Germinal center (tissue), 1 donor: ENCODE measurements around the gene WDR86.

ENCODE experiments used
- DNase-seq: peaks from one replicate; pipeline ENCODE4 v3.0.0; 2012; ENCODE audit warnings: mixed read lengths, low spot score

The WDR86 gene

DNA sequence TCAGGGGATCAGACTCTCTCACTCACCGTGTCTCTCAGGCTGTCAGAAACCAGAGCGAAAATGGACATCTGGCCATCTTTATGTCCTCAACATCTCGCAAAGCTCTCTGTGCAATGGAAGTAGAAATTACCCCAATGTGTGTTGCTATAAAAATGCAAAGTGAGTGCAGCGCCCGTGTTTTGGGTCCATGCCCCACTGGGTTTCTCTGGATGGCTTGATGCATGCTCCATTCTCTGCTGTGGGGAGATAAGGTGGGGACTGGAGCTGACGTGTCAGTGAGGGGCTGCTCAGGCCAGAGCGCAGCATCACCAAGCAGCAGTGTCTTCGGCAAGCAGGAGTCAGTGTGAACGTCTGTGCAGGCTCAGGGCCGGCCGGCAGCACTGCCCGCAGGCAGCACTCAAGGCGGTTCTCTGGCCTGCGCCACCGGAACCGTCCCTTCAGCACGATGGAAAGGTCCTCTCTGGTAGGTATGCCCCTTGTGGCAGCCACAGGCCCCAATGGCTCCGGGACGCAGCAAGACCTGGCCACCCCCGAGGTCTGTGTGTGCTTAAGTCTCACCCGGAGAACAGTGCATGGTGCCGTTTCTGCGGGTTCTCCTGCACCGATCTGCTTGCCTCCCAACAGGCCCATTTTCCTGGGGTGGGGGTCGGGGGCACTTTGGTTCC lies 30.2 kb downstream of the WDR86 start:
- no peak for DNase-seq

DNA sequence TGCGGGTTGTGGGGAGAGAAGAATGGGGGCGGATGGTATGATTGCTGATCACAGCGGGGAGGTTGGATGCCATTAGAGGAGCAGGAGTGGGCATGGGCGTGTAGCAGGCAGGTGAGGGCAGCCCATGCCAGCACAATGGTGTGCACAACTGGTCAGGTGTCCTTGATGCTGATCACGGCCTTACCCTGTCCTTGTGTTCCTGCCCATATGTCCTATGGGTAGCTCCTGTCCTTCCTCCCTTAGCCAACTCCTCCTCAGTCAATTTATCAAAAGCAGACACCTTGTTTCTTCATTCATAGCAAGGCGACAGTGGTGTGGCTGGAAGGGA lies 30.7 kb downstream of the WDR86 start:
- DNase-seq = no peak

DNA sequence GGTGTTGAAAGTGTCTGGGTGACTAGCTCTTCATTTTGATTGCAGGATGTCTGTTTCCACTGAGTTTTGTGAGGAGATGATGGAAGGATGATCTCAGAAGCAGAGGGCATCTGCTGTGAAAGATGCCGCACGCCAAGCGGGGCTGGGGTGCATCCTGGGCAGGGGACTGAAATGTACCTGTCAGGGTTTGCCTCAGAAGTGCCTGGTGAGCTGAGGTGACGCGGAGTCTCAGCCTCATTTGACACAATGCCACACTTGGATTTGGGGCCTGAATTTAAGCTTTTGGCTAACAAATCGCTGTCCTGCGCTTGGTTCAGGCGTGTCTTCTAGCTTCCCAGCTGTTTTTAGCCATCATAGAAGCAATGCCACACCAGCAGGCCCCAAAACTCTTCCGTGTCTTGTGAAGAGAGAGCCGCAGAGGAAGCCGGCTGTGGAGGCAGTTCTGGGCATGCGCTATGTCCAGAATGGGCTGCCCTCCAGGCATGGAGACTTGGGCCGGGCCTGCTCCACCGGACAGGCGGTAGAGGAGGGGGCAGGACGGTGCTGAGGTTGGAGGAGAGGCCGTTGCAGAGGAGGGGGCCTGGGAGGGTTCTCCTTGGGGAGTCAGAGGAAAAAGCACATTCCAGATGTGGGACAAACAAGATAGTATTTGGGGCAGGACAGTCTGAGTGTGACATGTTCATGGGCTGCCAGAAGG lies 31.2 kb downstream of the WDR86 start:
- DNase-seq = no peak

DNA sequence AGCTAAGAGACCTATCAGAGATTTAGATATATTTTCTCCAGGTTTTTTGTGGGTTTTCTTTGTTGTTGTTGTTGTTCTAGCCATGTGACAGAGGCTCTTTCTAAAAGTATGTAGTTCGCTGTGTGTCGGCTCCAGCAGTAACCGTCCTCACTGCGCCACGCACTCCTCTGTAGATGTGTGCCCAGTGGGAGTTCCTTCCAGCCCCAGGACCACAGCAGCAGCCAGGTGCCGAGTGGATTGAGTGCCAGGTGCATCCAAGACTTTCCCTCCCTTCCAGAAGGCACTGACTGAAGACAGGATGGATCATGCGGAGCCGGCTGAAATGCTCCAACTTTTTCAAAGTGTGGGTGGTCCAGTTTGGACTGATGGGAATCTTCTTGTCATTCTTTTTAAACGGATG lies 31.8 kb downstream of the WDR86 start:
- no peak for DNase-seq

DNA sequence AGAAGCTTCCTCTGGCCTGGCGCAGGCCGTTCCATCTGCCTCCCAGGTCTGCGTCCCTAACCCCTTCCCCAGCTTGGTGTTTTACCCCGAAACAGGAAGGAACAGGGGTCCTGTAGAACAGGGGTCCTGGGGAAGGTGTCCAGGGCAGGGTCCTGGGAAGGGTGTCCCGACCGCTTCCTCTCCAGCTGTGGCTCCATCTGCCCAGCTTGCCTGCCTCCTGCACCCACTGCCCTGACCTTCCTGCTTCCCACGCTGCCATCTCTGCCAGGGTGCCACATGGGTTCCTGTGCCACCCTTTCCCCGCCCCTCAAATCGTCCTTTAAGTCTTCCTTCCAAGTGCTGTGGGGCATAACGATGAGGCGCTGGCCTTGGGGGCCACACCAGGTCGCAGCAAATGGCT lies 32.4 kb downstream of the WDR86 start:
- DNase-seq = no peak

DNA sequence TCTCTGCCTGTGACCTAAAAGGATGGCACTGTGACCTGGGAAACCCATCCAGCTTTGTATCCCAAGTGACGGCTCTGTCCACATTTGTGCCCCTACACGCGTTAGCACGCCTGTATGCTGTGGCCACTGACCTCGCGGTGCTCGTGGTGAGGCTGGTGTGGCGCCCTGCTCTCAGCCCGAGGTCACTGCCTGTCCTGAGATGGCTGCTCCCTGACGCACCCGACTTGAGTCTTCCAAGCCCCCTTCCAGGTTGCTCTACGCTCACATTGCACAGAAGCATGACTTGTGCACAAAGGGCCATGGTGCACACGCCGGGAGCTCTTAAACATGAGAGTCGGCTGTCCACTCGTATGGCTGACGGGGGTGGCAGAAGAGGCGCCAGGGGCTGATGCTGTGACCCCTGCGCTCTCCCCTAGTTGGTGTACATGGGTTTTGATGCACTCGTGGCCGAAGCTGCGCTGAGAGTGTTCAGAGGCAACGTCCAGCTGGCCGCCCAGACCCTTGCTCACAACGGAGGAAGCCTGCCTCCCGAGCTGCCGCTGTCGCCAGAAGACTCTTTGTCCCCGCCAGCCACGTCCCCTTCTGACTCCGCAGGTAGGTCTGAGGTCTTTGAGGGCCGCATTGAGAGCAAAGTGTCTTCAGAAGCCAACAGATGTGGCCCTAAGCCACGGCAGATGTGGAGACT lies 33.5 kb downstream of the WDR86 start:
- no peak for DNase-seq

DNA sequence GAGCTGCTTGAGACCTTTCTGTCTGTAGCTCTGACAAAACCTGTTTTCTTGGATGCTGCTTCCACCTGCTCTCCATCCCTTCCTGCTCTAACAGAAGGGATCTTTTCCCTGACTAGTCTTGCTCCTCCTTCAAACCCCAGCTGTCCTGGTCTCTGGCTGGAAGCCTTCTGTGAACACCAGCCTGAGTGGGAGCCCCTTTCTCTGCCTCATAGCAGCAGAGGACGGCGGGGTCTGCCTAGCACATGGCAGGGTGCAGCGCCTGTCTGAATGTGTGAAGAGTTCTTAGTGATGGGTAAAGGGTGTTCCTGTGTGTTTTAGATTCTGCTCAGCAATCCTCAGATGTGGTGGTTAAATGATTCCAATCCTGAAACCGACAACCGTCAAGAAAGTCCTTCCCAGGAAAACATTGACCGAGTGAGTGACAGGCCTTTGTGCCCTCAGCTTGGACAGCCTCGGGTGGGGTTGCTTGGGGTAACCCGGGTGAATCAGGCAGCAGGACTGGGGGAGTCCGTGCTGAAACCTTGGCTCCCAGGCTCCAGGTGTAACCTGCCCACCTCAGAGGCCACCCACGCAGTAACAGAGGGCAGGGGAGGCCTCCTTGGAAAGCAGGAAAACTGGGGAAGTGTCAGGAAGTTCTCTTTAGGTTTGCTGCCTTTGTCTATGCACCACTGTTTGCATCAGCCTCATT lies 34.2 kb downstream of the WDR86 start:
- DNase-seq = no peak

DNA sequence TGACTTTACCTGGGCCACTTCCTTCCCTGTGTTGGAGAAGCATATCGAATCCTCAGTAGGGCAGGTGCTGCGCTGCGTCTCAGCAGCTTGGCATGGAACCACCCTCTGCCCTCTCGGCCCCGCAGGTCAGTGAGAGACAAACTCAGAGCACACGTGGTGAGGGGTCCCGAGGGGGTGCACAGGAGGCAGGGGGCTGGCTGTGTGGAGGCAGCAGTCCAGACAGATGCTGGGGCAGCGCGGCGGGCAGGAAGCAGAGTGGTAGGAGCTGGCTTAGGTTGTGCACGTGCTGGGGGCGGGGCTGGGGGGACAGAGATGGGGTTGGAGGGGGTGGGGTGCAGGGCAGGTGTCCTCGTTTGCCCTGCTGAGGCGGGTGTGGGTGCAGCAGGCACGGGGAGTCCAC lies 35.1 kb downstream of the WDR86 start:
- no peak for DNase-seq

DNA sequence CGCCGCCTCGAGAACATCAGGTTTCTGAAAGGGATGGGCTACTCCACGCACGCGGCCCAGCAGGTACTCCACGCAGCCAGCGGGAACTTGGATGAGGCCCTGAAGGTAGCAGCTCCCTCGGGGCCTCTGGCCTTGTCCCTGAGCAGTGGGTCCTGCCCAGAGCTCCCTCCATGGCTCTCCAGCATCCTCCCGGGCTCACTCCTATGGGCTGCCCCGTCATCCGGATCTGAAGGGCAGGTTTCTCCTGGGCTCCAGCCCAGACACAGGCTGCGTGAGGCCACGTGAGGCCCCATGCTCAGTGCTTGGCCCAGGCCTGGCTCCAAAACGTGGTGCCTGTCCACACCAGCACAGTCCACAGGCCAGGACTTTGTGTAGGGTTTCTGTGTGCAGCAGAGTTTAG lies 35.7 kb downstream of the WDR86 start:
- DNase-seq = no peak

DNA sequence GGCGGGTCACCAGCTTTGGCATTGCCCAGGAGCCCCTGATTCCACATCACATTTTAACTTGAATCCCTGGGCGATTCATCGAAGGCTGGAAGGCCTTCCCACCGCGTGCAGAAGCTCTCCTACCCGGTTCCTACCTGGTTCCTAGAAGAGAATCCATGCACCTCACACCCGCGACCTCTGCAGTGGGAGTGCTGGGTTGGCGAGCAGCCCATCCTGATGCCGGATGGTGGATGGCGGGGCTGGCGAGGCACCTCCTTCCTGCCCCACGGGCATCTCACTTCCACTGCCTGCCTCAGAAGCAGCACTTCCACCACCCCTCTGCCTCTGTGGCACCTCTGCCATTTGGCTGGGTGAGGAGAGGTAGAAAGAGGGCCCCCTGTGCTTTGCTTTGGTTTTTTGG lies 36.2 kb downstream of the WDR86 start:
- DNase-seq = no peak

DNA sequence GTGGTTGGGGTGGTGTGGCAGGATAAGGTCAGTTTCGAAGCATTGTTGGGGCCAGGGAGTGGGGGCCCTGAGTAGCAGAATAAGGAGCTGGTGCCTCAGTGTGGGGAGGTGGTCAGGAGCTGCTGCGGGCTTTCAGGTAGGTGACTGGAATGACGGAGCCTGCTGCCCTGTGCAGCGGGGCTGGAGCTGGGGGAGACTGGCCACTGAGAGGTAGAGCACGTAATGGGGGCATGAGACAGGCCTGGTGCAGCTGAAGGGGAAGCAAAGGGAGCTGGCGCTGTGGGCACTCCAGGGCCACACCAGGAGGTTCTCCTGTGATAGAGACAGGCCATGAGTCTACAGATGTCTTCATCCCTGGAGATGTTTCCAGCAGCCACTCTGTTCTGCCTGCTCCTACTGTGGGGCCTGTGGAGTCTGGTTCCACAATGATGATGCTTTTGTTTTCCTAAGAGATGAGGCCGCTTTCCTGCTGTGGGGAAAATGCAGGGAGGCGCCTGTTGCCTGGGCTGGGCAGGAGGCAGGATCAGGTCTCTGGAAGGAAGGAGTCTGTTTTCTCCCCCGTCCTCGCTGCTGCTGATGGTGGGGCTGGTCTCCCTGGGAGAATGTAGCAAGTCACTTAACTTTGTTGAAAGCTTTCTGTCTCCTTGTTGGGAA lies 37.1 kb downstream of the WDR86 start:
- no peak for DNase-seq

DNA sequence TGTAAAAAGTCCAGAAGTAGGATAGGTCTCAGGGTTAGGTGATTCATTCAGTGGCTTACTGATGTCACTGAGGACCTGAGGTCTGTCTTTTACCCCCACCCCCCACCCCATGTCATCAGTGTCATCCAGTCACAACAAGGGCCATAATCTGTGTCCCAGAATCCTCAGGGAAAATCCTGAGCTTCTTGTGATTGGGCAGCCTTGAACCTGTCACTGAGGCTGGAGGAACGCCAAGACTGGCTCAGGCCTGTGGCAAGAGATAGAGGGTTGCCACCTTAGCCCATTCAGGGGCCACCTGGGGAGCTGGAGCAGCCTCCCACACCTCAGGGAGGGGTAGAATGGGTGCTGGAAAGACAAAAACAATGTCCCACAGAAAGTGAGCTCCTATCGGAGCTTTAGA lies 38.6 kb downstream of the WDR86 start:
- DNase-seq = no peak

DNA sequence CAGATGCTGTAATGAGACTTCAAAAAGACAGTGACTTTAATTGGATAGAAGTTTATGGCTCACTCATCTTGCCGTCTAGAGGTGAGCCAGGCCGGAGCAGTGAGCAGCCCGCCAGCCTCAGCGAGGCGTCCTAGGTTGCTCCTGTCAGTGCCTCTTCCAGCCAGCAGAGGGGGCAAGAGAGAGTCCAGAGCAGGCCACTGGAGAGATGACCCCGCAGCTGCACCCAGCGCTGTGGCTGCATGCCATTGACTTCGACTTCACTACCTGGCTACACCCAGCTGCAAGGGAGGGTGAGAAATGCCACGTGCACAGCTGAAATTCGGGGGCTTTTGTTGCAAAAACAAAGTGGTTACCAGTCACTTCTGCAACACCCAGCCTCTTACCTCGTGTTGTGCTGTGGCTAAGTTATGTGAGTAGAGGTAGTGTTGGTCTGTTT lies 41.7 kb downstream of the WDR86 start:
- peak; percentile 78 for DNase-seq

DNA sequence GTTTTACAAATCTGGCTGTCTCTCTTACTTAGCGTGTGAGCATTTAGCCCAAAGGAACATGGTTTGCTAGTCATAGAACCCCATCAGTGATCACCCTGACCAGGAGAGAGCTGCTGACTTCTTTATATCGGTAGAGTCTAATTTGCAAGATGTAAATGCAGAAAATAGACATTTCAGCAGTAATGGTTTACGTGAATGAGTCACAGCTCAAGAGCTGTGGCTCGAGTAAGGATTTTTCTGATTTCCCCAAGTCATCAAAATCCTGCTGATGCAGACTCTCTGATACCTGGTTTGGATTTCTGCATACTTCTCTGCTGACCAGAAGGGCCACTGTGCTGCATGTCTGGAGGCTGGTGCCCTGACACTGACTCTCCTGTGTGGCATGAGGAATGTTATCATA lies 42.6 kb downstream of the WDR86 start:
- no peak for DNase-seq

DNA sequence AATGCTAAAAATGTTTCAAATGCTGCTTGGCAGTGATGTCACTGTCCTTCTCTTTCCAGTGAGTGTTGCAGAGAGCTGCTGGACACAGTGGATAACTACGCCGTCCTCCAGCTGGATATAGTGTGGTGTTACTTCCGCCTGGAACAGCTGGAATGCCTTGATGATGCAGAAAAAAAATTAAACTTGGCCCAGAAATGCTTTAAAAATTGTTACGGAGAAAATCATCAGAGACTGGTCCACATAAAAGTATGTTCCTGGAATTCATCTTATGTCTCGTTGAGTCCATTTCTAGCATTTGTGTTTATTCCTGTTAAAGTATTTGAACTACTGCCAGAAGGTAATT lies 43.0 kb downstream of the WDR86 start:
- no peak for DNase-seq

DNA sequence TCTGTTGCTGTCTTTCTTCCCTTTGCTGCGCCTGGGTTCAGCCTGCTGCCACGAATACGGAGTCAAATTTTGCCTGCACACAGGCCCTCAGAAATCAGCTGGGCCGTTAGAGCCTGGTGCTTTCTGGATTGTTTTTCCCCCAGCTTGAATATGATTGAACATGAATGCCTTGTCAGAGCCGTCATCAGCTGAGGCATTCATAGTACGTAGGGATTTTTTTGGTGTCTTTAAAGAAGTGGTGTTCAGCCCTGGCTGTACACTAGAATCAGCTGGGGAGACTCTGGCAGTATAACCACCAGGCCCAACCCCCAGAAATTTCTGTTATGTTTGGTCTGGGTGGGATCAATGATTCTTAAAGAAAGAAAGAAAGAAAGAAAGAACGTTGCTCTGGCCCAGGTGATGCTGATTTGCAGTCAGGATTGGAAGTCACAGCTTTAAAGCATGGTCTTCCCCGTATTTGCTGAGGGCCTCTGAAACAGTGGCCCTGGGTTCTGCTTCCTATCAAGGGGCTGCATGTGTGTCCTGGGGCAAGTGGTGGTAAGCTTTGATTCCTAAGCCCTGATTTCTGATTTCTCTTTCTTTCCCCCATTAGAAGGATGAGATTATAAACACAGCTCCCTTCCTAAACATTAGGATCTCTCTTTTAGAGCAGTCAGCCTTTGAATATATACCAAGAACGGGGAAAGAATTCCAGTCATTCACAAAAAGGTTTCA lies 43.5 kb downstream of the WDR86 start:
- no peak for DNase-seq

DNA sequence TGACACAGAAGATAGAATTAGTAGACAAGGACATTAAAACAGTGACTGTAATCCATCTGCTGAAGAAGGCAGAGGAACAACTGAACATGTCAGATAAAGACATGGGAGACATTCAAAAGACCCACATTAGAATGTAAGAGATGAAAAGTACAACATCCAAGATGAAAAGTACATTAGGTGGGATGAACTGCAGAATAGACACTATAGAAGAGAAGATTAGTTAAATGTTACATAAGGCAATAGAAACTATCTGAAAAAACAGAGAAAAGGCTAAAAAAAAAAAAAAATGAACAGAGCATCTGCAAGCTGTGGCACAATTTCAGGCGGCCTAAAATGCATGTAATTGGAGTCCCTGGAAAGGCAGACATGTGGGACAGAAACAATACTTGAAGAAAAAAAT lies 46.7 kb downstream of the WDR86 start:
- no peak for DNase-seq

DNA sequence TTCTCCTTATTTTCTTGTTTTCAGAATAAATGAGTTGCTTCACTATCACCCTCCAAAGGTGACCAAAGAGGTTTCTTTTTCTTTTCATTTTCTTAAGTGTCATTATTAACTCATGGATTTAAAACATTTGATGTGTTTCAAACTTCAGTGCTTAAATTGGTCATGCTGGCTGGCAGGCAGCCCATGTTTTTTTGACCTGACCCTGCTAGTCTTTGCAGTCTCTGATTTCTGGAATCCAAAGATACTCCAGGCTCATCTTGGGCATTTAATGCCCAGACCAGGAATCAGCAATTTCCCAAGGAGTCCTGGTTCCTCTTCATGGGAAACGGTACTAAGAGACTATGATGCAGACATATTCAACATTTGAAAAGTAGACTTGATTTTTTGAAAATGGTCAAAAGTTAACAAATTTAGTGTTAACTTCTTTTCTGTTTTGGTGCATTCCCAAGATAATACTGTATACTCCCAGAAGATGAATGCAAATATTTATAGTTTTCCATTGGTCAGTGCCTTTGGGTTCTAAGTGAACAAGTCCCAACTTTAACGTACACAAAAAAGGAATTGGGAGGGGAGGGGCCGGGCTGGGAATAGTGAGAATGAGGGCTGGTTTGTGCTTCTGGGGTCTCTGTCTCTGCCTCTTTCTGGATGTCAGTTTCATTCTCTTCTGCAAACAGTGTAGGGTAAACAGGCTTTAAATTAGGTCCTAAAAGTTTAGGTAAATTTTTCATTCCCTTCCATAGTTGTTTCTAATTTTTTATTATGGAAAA lies 48.5 kb downstream of the WDR86 start:
- DNase-seq = no peak

DNA sequence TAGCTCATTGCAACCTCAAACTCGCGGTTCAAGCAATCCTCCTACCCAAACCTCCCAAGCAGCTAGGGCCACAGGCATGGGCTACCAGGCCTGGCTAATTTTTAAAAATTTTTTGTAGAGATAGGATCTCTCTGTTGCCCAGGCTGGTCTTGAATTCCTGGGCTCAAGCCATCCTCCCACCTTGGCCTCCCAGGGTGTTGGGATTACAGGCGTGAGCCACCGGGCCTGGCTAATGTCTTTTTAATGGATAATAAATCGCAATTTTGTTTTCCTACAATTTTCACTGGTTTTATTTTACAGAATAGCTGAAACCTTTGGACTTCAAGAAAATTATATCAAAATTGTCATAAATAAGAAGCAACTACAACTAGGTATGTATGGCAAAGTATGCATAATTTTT lies 57.3 kb downstream of the WDR86 start:
- DNase-seq = no peak

DNA sequence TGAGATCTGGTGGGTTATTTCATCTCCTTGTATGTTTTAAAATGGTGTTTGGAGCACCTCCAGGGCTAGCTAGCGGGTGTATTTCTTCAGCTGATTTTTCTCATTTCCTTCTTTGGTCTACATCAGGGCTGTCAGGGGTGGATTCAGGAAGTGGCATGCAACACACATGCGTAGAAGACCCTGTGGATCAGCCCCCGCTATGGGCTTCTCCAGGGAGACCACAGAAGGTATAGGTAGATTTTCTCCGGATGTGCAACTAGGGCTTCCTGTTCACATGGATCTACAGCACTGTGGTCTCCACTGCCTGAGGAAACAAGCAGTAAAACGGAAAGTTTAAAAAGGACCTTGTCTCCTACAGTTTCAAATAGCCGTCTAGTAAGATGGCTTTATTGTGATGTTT lies 57.9 kb downstream of the WDR86 start:
- DNase-seq = peak; percentile 63

DNA sequence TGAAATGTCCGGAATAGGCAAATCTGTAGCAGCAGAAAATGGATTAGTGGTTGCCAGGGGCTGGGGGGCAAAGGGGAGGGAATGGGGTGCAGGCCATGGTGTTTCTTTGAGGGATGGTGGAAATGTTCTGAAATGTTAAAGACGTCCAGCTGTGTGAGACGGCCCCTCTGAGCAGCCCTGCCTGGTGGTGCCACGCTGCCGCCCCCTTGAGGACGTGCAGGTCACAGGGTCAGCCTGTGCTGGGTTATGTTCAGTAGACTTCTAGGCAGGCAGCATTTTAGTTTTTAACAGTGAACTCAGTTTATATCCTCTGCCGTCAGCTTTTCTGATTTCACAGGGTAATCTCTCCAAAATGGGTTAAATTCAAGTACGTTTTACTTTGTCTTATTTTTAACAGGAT lies 58.8 kb downstream of the WDR86 start:
- DNase-seq = peak; percentile 37
